Osteoblast (primary cell): ENCODE results near the gene RHBDF2. TPM values are rescaled to one million over a fixed set of nuclear protein-coding genes. Genes with fewer than 3 reads are reported as not detected.

Experiments
- DNase-seq: peaks from one replicate; pipeline ENCODE4 v3.0.0; 2011; ENCODE audit warnings: low spot score, mixed read lengths; ENCODE audit not compliant: insufficient read length; ENCODE audit errors: missing footprints
- H2AFZ ChIP-seq: 2 replicates; pipeline ENCODE4 v1.6.0; 2011; ENCODE audit warnings: mild to moderate bottlenecking, low read length
- H3K27ac ChIP-seq: 2 replicates; pipeline ENCODE4 v1.5.1; 2011; ENCODE audit warnings: mild to moderate bottlenecking, low read depth, low read length, moderate library complexity
- H3K27me3 ChIP-seq: 2 replicates; pipeline ENCODE4 v1.6.0; 2012; ENCODE audit warnings: mild to moderate bottlenecking, control low read depth, inconsistent platforms, low read length, moderate library complexity; ENCODE audit not compliant: insufficient read depth
- H3K36me3 ChIP-seq: 2 replicates; pipeline ENCODE4 v1.5.1; 2011; ENCODE audit warnings: mild to moderate bottlenecking, low read length, control low read depth, moderate library complexity; ENCODE audit not compliant: insufficient read depth
- H3K4me1 ChIP-seq: 2 replicates; pipeline ENCODE4 v1.5.1; 2011; ENCODE audit warnings: mild to moderate bottlenecking, low read length, control low read depth, moderate library complexity; ENCODE audit not compliant: insufficient read depth
- H3K4me2 ChIP-seq: 2 replicates; pipeline ENCODE4 v1.6.0; 2011; ENCODE audit warnings: mild to moderate bottlenecking, low read length; ENCODE audit not compliant: insufficient read depth
- H3K4me3 ChIP-seq: fragments of 200-600 bp; sonication (generic); 3 replicates; pipeline ENCODE4 v1.5.1; 2012; ENCODE audit warnings: mild to moderate bottlenecking, low read length, inconsistent platforms; ENCODE audit not compliant: insufficient read depth
- H3K79me2 ChIP-seq: 2 replicates; pipeline ENCODE4 v1.6.0; 2012; ENCODE audit warnings: mild to moderate bottlenecking, low read length, control low read depth, inconsistent platforms; ENCODE audit not compliant: insufficient read depth
- H3K9me3 ChIP-seq: 2 replicates; pipeline ENCODE4 v1.5.1; 2011; ENCODE audit warnings: low read depth, low read length, control low read depth
- H4K20me1 ChIP-seq: 2 replicates; pipeline ENCODE4 v1.6.0; 2012; ENCODE audit warnings: mild to moderate bottlenecking, low read length, control low read depth; ENCODE audit not compliant: insufficient read depth
- total RNA-seq: library from RNA; depleted of rRNA; stranded (reverse); fragments of >200 nt; gene quantifications from 2 replicates; pipeline ENCODE4 v1.2.3, GENCODE V29; 2012
- TF ChIP-seq, protein P1 (sequence below): IDR thresholded peaks from 2 replicates; pipeline ENCODE4 v1.5.1; 2011; ENCODE audit warnings: mild to moderate bottlenecking, low read depth, low read length, moderate library complexity; ENCODE audit errors: extremely low read depth

RHBDF2 gene
- total RNA-seq, 1 donor: 8.3 TPM

- Histone ChIP-seq H3K4me3 (no peak overlapping the region), H3K27me3 (peaks cover 6% of the 10 kb centered on the region), H3K79me2 (no peaks in the 10 kb centered on the region), H3K4me1 (peaks cover 24% of the 10 kb centered on the region), H4K20me1 (no peaks in the 10 kb centered on the region), H3K36me3 (no peaks in the 10 kb centered on the region), H3K27ac (no peak overlapping the region), H3K4me2 (no peak overlapping the region), H3K9me3 (no peaks in the 10 kb centered on the region), H2AFZ (no peak overlapping the region)
- TF ChIP-seq, protein P1, sequence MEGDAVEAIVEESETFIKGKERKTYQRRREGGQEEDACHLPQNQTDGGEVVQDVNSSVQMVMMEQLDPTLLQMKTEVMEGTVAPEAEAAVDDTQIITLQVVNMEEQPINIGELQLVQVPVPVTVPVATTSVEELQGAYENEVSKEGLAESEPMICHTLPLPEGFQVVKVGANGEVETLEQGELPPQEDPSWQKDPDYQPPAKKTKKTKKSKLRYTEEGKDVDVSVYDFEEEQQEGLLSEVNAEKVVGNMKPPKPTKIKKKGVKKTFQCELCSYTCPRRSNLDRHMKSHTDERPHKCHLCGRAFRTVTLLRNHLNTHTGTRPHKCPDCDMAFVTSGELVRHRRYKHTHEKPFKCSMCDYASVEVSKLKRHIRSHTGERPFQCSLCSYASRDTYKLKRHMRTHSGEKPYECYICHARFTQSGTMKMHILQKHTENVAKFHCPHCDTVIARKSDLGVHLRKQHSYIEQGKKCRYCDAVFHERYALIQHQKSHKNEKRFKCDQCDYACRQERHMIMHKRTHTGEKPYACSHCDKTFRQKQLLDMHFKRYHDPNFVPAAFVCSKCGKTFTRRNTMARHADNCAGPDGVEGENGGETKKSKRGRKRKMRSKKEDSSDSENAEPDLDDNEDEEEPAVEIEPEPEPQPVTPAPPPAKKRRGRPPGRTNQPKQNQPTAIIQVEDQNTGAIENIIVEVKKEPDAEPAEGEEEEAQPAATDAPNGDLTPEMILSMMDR: no peak
- DNase-seq: peak; percentile 63
These were observed 43.5 kb upstream of the RHBDF2 start for GRCh38 chr17:76544546-76545365.

GRCh38 chr17:76543826-76544545 is 42.8 kb upstream of the RHBDF2 start:
- Histone ChIP-seq H3K4me1 (peaks cover 24% of the 10 kb centered on the region), H2AFZ (no peak overlapping the region), H3K4me2 (no peak overlapping the region), H3K9me3 (no peaks in the 10 kb centered on the region), H3K27me3 (peaks cover 6% of the 10 kb centered on the region), H3K27ac (no peak overlapping the region), H3K36me3 (no peaks in the 10 kb centered on the region), H4K20me1 (no peaks in the 10 kb centered on the region), H3K4me3 (no peak overlapping the region), H3K79me2 (no peaks in the 10 kb centered on the region)
- DNase-seq: peak; percentile 84
- TF ChIP-seq, protein P1: no peak

- DNase-seq: peak; percentile 1
- Histone ChIP-seq H3K27ac (no peak overlapping the region), H3K4me2 (no peak overlapping the region), H4K20me1 (no peaks in the 10 kb centered on the region), H3K79me2 (no peaks in the 10 kb centered on the region), H3K4me1 (peaks cover 27% of the 10 kb centered on the region), H3K27me3 (peaks cover 10% of the 10 kb centered on the region), H3K9me3 (no peaks in the 10 kb centered on the region), H2AFZ (no peak overlapping the region), H3K4me3 (no peak overlapping the region), H3K36me3 (no peaks in the 10 kb centered on the region)
- TF ChIP-seq, protein P1: no peak
These were observed 42.2 kb upstream of the RHBDF2 start for GRCh38 chr17:76543482-76543825.

DNA sequence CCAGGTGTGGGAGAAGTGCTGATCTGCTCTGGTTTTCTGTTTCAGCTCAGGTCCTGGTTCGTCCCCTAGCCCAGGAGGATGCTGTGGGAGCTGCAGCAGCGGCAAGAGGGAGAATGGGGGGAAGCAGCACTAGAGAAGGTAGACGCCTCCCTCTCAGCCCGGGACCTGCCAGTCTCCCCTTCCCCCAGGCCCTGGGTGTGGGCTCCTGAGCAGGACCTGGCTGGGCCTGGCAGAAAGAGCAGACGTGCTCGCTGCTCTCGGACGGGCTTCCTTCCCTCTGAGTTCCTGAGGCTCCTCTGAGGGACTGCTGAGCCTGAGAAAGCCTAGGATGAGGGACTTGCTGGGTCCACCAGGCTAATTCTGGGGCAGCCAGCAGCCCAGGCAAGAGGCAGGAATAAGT is 41.8 kb upstream of the RHBDF2 start:
- no peak overlapping the region for H3K27ac ChIP-seq
- TF ChIP-seq, protein P1: no peak
- H3K9me3 ChIP-seq: no peaks in the 10 kb centered on the region
- H2AFZ ChIP-seq: no peak overlapping the region
- no peaks in the 10 kb centered on the region for H4K20me1 ChIP-seq
- H3K4me2 ChIP-seq: no peak overlapping the region
- peaks cover 29% of the 10 kb centered on the region for H3K4me1 ChIP-seq
- DNase-seq: peak; percentile 31
- no peaks in the 10 kb centered on the region for H3K79me2 ChIP-seq
- no peaks in the 10 kb centered on the region for H3K36me3 ChIP-seq
- H3K4me3 ChIP-seq: no peak overlapping the region
- H3K27me3 ChIP-seq: peaks cover 14% of the 10 kb centered on the region
